Stomach (tissue), 9 donors: ENCODE data around the gene GCN1. TPM values are rescaled to one million over a fixed set of nuclear protein-coding genes. Genes with fewer than 3 reads are reported as not detected.

Experiments used
- DNase-seq, 2 donors: peaks; one replicate each; pipeline versions ENCODE4 v3.0.0 to v3.0.0-alpha.2; 2013 to 2019
- H3K27ac ChIP-seq, 5 donors: fragments of 200-600 bp in 4 of 5; sonication (generic) in 4 of 5; one replicate each; pipeline ENCODE4 v1.5.1; 2013 to 2019; ENCODE audit warnings: mild to moderate bottlenecking in 1 of 5, moderate library complexity in 1 of 5
- H3K27me3 ChIP-seq, 3 donors: fragments of 200-600 bp; sonication (generic); one replicate each; pipeline ENCODE4 v1.5.1; 2017 to 2019; ENCODE audit warnings: mixed run types in 1 of 3
- H3K36me3 ChIP-seq, 4 donors: fragments of 200-600 bp; sonication (generic); 1 replicate in 3 of 4; 2 replicates in 1 of 4; pipeline ENCODE4 v1.5.1; 2016 to 2019
- H3K4me1 ChIP-seq, 4 donors: fragments of 200-600 bp; sonication (generic); one replicate each; pipeline ENCODE4 v1.5.1; 2016 to 2019
- H3K4me3 ChIP-seq, 4 donors: fragments of 200-600 bp; sonication (generic) in 3 of 4; one replicate each; pipeline ENCODE4 v1.5.1; 2016 to 2019; ENCODE audit warnings: mild to moderate bottlenecking in 1 of 4
- H3K9me3 ChIP-seq, 4 donors: fragments of 200-600 bp; sonication (generic); one replicate each; pipeline ENCODE4 v1.5.1; 2016 to 2019
- EP300 ChIP-seq: sonication (generic); formaldehyde crosslinking; IDR thresholded peaks from one replicate; pipeline ENCODE4 v1.6.1; 2017; ENCODE audit warnings: antibody characterized with exemption
- POLR2A ChIP-seq, 4 donors: fragments of 450-650 bp; IDR thresholded peaks; one replicate each; pipeline ENCODE4 v1.6.1; 2016; ENCODE audit warnings: antibody characterized with exemption in 4 of 4, control low read depth in 2 of 4, mild to moderate bottlenecking in 1 of 4, moderate library complexity in 1 of 4
- POLR2AphosphoS5 ChIP-seq, 3 donors: sonication (generic); formaldehyde crosslinking; IDR thresholded peaks; one replicate each; pipeline ENCODE4 v1.6.1; 2016; ENCODE audit warnings: antibody characterized with exemption in 3 of 3
- WGBS, 5 donors: extraction: QIAGEN DNeasy Blood & Tissue Kit in 3 of 5; methylation state at CpG; one replicate each; pipeline versions ENCODE4 v1.1.5 to v1.1.7; 2013 to 2018; 5-methylcytosine and 5-hydroxymethylcytosine counted together
- intact Hi-C: fragments of 100-400 bp; cut with DNase I; formaldehyde crosslinking; loops from one replicate; pipeline ENCODE4 v1.15.1; 2023; ENCODE audit warnings: low total_unique reads
- polyA plus RNA-seq, 3 donors: library from polyadenylated mRNA; stranded (reverse); fragments of 200-250 nt; gene quantifications; one replicate each; pipeline ENCODE4 v1.2.3, GENCODE V29; 2013
- total RNA-seq, 5 donors: library from RNA; depleted of rRNA; stranded (reverse); fragments of >200 nt; gene quantifications; one replicate each; pipeline versions ENCODE4 v1.1.0 to v1.2.3, GENCODE V29; 2014 to 2016
- TF ChIP-seq, protein P1 (sequence below), 7 experiments: fragments of 450-650 bp in 4 of 7; fragments of 200-600 bp in 3 of 7; sonication (generic) in 3 of 7; IDR thresholded peaks; one replicate each; pipeline ENCODE4 v1.5.1; 2016 to 2019; ENCODE audit warnings: antibody characterized with exemption in 7 of 7, control low read depth in 2 of 7, mild to moderate bottlenecking in 1 of 7
- donor health status: healthy with polysubstance abuse.
- donor health status: Bipolar disorder and iron deficiency.
- donor health status: healthy.

GCN1 gene
- total and polyA plus RNA-seq, 8 donors: 8.7 to 226 (median 98.1) TPM

GRCh38 chr12:120206228-120206627 lies 11.7 kb upstream of the GCN1 start:
- no peaks in the 10 kb centered on the region for H3K9me3 ChIP-seq
- no peak for TF ChIP-seq POLR2A (IDR thresholded peaks at IDR 0.05)
- TF ChIP-seq POLR2AphosphoS5 (IDR thresholded peaks at IDR 0.05): no peak
- TF ChIP-seq EP300: no peak
- TF ChIP-seq, protein P1, sequence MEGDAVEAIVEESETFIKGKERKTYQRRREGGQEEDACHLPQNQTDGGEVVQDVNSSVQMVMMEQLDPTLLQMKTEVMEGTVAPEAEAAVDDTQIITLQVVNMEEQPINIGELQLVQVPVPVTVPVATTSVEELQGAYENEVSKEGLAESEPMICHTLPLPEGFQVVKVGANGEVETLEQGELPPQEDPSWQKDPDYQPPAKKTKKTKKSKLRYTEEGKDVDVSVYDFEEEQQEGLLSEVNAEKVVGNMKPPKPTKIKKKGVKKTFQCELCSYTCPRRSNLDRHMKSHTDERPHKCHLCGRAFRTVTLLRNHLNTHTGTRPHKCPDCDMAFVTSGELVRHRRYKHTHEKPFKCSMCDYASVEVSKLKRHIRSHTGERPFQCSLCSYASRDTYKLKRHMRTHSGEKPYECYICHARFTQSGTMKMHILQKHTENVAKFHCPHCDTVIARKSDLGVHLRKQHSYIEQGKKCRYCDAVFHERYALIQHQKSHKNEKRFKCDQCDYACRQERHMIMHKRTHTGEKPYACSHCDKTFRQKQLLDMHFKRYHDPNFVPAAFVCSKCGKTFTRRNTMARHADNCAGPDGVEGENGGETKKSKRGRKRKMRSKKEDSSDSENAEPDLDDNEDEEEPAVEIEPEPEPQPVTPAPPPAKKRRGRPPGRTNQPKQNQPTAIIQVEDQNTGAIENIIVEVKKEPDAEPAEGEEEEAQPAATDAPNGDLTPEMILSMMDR (IDR thresholded peaks at IDR 0.05): no peak
- no peaks in the 10 kb centered on the region for H3K27me3 ChIP-seq
- 90 to 98% (median 96%) methylated on average over 10 of the region's 10 CpGs for WGBS, 5 donors
- peaks cover 0 to 7% (median 4%) of the 10 kb centered on the region in 4 donors for H3K4me1 ChIP-seq
- H3K36me3 ChIP-seq: peaks cover 8 to 41% (median 36%) of the 10 kb centered on the region in 4 donors
- H3K27ac ChIP-seq: no peak overlapping the region
- no peak for DNase-seq
- no peak overlapping the region for H3K4me3 ChIP-seq
- intact Hi-C loops: no loop called here

- no peaks in the 10 kb centered on the region for H3K9me3 ChIP-seq
- WGBS, 5 donors: 93 to 96% (median 94%) methylated on average over 7 of the region's 7 CpGs
- intact Hi-C loops: no loop called here
Observed at GRCh38 chr12:120204171-120204570, 9.7 kb upstream of the GCN1 start.

GRCh38 chr12:120200364-120200800 lies 5.9 kb upstream of the GCN1 start:
- Histone ChIP-seq H3K27ac (peak overlapping the region; percentile 82 to 94 (median 87)), H3K9me3 (no peaks in the 10 kb centered on the region), H3K36me3 (peaks cover 37 to 45% (median 39%) of the 10 kb centered on the region in 4 donors), H3K4me1 (peaks cover 36 to 57% (median 52%) of the 10 kb centered on the region in 4 donors), H3K27me3 (no peaks in the 10 kb centered on the region), H3K4me3 (peak overlapping the region; percentile 82 to 97 (median 92))
- intact Hi-C loops: no loop called here
- WGBS, 5 donors: 1 to 3% (median 2%) methylated on average over 16 of the region's 16 CpGs
- DNase-seq: no peak
- TF ChIP-seq, protein P1 (IDR thresholded peaks at IDR 0.05): no peak
- TF ChIP-seq EP300 (no peak), POLR2AphosphoS5 (IDR thresholded peaks at IDR 0.05) (no peak), POLR2A (IDR thresholded peaks at IDR 0.05) (no peak)

More at GRCh38 chr12:120204171-120204570, 9.7 kb upstream of the GCN1 start:
- no peak for DNase-seq
- Histone ChIP-seq H3K4me1 (peaks cover 14 to 21% (median 18%) of the 10 kb centered on the region in 4 donors), H3K27me3 (no peaks in the 10 kb centered on the region), H3K27ac (no peak overlapping the region), H3K36me3 (peaks cover 1 to 23% (median 23%) of the 10 kb centered on the region in 4 donors), H3K4me3 (no peak overlapping the region)
- no peak for TF ChIP-seq POLR2A (IDR thresholded peaks at IDR 0.05)
- TF ChIP-seq, protein P1 (IDR thresholded peaks at IDR 0.05): no peak
- no peak for TF ChIP-seq EP300
- TF ChIP-seq POLR2AphosphoS5 (IDR thresholded peaks at IDR 0.05): no peak

DNA sequence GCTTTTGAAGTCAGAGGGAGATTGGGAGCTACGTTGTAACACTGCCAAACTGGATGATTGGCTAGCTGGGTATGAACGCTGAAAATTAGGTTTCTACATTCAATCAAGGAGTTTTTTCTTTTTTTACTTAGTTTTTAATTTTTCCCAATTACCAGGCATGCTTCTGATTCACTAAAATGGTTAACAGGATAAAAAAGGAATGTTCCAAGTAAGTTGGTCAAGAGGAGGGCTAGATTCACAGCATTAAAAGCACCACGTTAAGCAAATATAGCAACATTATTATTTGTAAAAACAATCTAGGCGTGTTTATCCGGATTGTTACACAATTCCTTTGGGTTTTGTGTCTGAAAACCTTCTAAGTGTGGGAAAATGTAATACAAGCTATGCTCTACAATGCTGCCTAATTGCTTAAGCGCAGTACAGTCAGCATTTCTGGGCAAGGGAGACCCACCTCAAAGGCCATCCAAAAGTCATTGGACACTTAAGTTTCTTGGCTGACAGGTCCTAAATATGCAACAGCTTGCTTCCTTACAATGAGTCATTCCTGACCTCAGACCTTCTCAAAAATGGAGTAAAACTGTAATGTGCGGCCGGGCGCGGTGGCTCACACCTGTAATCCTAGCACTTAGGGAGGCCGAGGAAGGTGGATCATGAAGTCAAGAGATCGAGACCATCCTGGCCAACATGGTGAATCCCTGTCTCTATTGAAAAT lies 5.2 kb upstream of the GCN1 start:
- Histone ChIP-seq H3K36me3 (peaks cover 37 to 45% (median 39%) of the 10 kb centered on the region in 4 donors), H3K4me3 (peak overlapping the region; percentile 82 to 97 (median 92)), H3K27ac (peak overlapping the region; percentile 82 to 94 (median 87)), H3K27me3 (no peaks in the 10 kb centered on the region), H3K4me1 (peaks cover 42 to 64% (median 58%) of the 10 kb centered on the region in 4 donors), H3K9me3 (no peaks in the 10 kb centered on the region)
- TF ChIP-seq POLR2A (IDR thresholded peaks at IDR 0.05): no peak
- peak in 2 of 3 donors; percentile 47 to 88 for TF ChIP-seq POLR2AphosphoS5 (IDR thresholded peaks at IDR 0.05)
- peak in 1 of 2 donors; percentile 63 for DNase-seq
- 12 to 15% (median 14%) methylated on average over 12 of the region's 12 CpGs for WGBS, 5 donors
- intact Hi-C loops: no loop called here
